WTC11 (cell line): ENCODE data around the gene TMEM86A. TPM values are rescaled to one million over a fixed set of nuclear protein-coding genes. Genes with fewer than 3 reads are reported as not detected.
A peak's percentile ranks its signal among the peaks of the same experiment; 100 is the strongest.

ENCODE experiments used
- ATAC-seq: fragments of 200-7000 bp; cut with Tn5 transposase; 2 replicates; pipeline ENCODE4 v1.10.0; 2021; ENCODE audit warnings: mild to moderate bottlenecking, moderate library complexity
- CTCF ChIA-PET: fragments of 300-600 bp; sonication (Branson Sonifier 250); formaldehyde crosslinking; loops from one replicate; lab custom pipeline; 2021; ENCODE audit warnings: antibody characterized with exemption; lab: Charles Lee
- POLR2A ChIA-PET: fragments of 350-600 bp; sonication (Branson Sonifier 250); formaldehyde crosslinking; loops from one replicate; lab custom pipeline; 2021; ENCODE audit warnings: antibody characterized with exemption; lab: Charles Lee
- DNase-seq: peaks from one replicate; pipeline ENCODE4 v3.0.0; 2021; ENCODE audit warnings: low spot score
- H3K27ac Mint-ChIP-seq: 2 replicates; pipeline ENCODE4 v1.8.0; 2021; ENCODE audit warnings: mixed read lengths
- H3K27me3 Mint-ChIP-seq: 2 replicates; pipeline ENCODE4 v1.8.0; 2021; ENCODE audit warnings: low read depth, mild to moderate bottlenecking, moderate library complexity, mixed read lengths
- H3K36me3 Mint-ChIP-seq: 2 replicates; pipeline ENCODE4 v1.8.0; 2021; ENCODE audit warnings: mixed read lengths
- H3K4me1 Mint-ChIP-seq: 2 replicates; pipeline ENCODE4 v1.8.0; 2022; ENCODE audit warnings: mixed read lengths
- H3K4me3 Mint-ChIP-seq: 2 replicates; pipeline ENCODE4 v1.8.0; 2021; ENCODE audit warnings: mild to moderate bottlenecking, moderate library complexity, mixed read lengths
- H3K9me3 Mint-ChIP-seq: 2 replicates; pipeline ENCODE4 v1.8.0; 2021; ENCODE audit warnings: mixed read lengths
- ATF2 ChIP-seq: sonication (generic); formaldehyde crosslinking; IDR thresholded peaks from 2 replicates; pipeline ENCODE4 v1.8.1; 2022; ENCODE audit warnings: low read depth, missing genetic modification reagents, borderline replicate concordance
- CBFB ChIP-seq: sonication (generic); formaldehyde crosslinking; IDR thresholded peaks from 2 replicates; pipeline ENCODE4 v1.8.1; 2022; ENCODE audit warnings: mild to moderate bottlenecking, low read depth, missing genetic modification reagents
- CTCF ChIP-seq: fragments of 200-600 bp; IDR thresholded peaks from 2 replicates; pipeline ENCODE4 v1.8.0; 2022; ENCODE audit warnings: antibody characterized with exemption
- ERG ChIP-seq: fragments of 250-450 bp; sonication (Bioruptor Pico); IDR thresholded peaks from 2 replicates; pipeline ENCODE4 v1.8.0; 2021; ENCODE audit warnings: mild to moderate bottlenecking
- FOXP1 ChIP-seq: sonication (generic); formaldehyde crosslinking; IDR thresholded peaks from 2 replicates; pipeline ENCODE4 v1.8.0; 2022; ENCODE audit warnings: missing genetic modification reagents, mild to moderate bottlenecking, moderate library complexity, borderline replicate concordance
- HMGXB4 ChIP-seq: sonication (generic); formaldehyde crosslinking; IDR thresholded peaks from 2 replicates; pipeline ENCODE4 v1.8.1; 2023; ENCODE audit warnings: mild to moderate bottlenecking, moderate library complexity, missing genetic modification reagents
- IRF2 ChIP-seq: sonication (generic); formaldehyde crosslinking; IDR thresholded peaks from 2 replicates; pipeline ENCODE4 v1.8.0; 2022; ENCODE audit warnings: low read depth, missing genetic modification reagents, borderline replicate concordance
- NFE2L1 ChIP-seq: sonication (generic); formaldehyde crosslinking; IDR thresholded peaks from 2 replicates; pipeline ENCODE4 v1.8.1; 2023; ENCODE audit warnings: missing genetic modification reagents
- STAT6 ChIP-seq: sonication (generic); formaldehyde crosslinking; conservative IDR thresholded peaks from 2 replicates; pipeline ENCODE4 v1.8.1; 2023; ENCODE audit warnings: mild to moderate bottlenecking, low read depth, missing genetic modification reagents, moderate library complexity
- ZBTB21 ChIP-seq: sonication (generic); formaldehyde crosslinking; IDR thresholded peaks from 2 replicates; pipeline ENCODE4 v1.8.1; 2023; ENCODE audit warnings: mild to moderate bottlenecking, missing genetic modification reagents, borderline replicate concordance
- ZNF425 ChIP-seq: fragments of 250-450 bp; sonication (Bioruptor Pico); conservative IDR thresholded peaks from 2 replicates; pipeline ENCODE4 v1.9.0; 2021; ENCODE audit warnings: mild to moderate bottlenecking
- ZSCAN18 ChIP-seq: fragments of 250-450 bp; sonication (Bioruptor Pico); IDR thresholded peaks from 2 replicates; pipeline ENCODE4 v2.1.2; 2022; ENCODE audit warnings: mild to moderate bottlenecking, moderate library complexity
- total RNA-seq: library from RNA; stranded (reverse); gene quantifications from 3 replicates; pipeline ENCODE4 v1.2.3, GENCODE V29; 2021

TMEM86A gene
- total RNA-seq, 1 experiment from 2014 or later = 1.7 TPM

- Mint-ChIP-seq H3K4me3 (peak overlapping the region; percentile 79), H3K27ac (no peak overlapping the region), H3K27me3 (peaks cover 84% of the 10 kb centered on the region), H3K36me3 (no peaks in the 10 kb centered on the region), H3K9me3 (no peaks in the 10 kb centered on the region), H3K4me1 (peaks cover 13% of the 10 kb centered on the region)
- POLR2A ChIA-PET = no interaction called here
- TF ChIP-seq ERG (CRISPR knock-in tag) (no peak), CTCF (no peak), CBFB (CRISPR knock-in tag) (no peak), ATF2 (CRISPR knock-in tag) (no peak), IRF2 (CRISPR knock-in tag) (no peak), FOXP1 (CRISPR knock-in tag) (no peak), ZNF425 (CRISPR knock-in tag) (no peak), HMGXB4 (no peak), STAT6 (CRISPR knock-in tag) (no peak), ZSCAN18 (no peak), ZBTB21 (CRISPR knock-in tag) (no peak), NFE2L1 (no peak)
- DNase-seq (no peak), ATAC-seq (no peak)
- CTCF ChIA-PET = interaction anchor here (0.7 to 1.7 kb wide), 4 partner anchors 17 to 60 kb away, joined by 3 to 10 read pairs (median 4); partner anchors contain the start of gene IGSF22
These were observed 6.1 kb downstream of the TMEM86A start for GRCh38 chr11:18704698-18705097.
